Left lobe of liver (tissue), 2 donors: Measurements from ENCODE around the gene GPRIN2. TPM values are rescaled to one million over a fixed set of nuclear protein-coding genes. Genes with fewer than 3 reads are reported as not detected.

Experiments used
- ATAC-seq: fragments of 200-7000 bp; cut with Tn5 transposase; one replicate; pipeline ENCODE4 v1.9.1; 2020; ENCODE audit warnings: mild to moderate bottlenecking, moderate library complexity
- DNase-seq: peaks from one replicate; pipeline ENCODE4 v3.0.0-alpha.2; 2020; ENCODE audit warnings: low spot score
- total RNA-seq: library from RNA; stranded (reverse); gene quantifications from one replicate; pipeline ENCODE4 v1.2.1, GENCODE V29; 2021
- donor health status: DM: no; HTN: no; CAD: no; lungs with moderate emphysema.
- donor health status: DM: no; HTN: yes; CAD: no.

GPRIN2 gene
- total RNA-seq, 1 donor from 2014 or later: 1.1 TPM

GRCh38 chr10:46550076-46550790, 6.2 kb downstream of the GPRIN2 start:
- no peak for ATAC-seq
- DNase-seq: peak; percentile 53

GRCh38 chr10:46549171-46550075, 7.0 kb downstream of the GPRIN2 start:
- DNase-seq (peak; percentile 54), ATAC-seq (no peak)

GRCh38 chr10:46548498-46549090, 7.9 kb downstream of the GPRIN2 start:
- ATAC-seq (no peak), DNase-seq (peak; percentile 47)

GRCh38 chr10:46547541-46548497, 8.6 kb downstream of the GPRIN2 start:
- peak; percentile 47 for DNase-seq
- no peak for ATAC-seq

GRCh38 chr10:46546591-46547540, 9.6 kb downstream of the GPRIN2 start:
- ATAC-seq (peak; percentile 13), DNase-seq (peak; percentile 53)

- DNase-seq: peak; percentile 47
- ATAC-seq: no peak
These were observed 10.4 kb downstream of the GPRIN2 start for GRCh38 chr10:46545861-46546590.

- DNase-seq: peak; percentile 50
- ATAC-seq: peak; percentile 6
These were observed 11.3 kb downstream of the GPRIN2 start for GRCh38 chr10:46544989-46545791.

- DNase-seq (peak; percentile 46), ATAC-seq (no peak)
These were observed 12.7 kb downstream of the GPRIN2 start for GRCh38 chr10:46543466-46544377.

GRCh38 chr10:46542567-46543465, 13.6 kb downstream of the GPRIN2 start:
- DNase-seq (peak; percentile 48), ATAC-seq (no peak)

- no peak for ATAC-seq
- no peak for DNase-seq
These were observed 14.5 kb downstream of the GPRIN2 start for GRCh38 chr10:46541735-46542566.

- DNase-seq (peak; percentile 63), ATAC-seq (peak; percentile 39)
These were observed 15.3 kb downstream of the GPRIN2 start for GRCh38 chr10:46541017-46541661.

GRCh38 chr10:46540412-46541016, 15.9 kb downstream of the GPRIN2 start:
- ATAC-seq (no peak), DNase-seq (no peak)

- DNase-seq: no peak
- peak; percentile 7 for ATAC-seq
These were observed 16.7 kb downstream of the GPRIN2 start for GRCh38 chr10:46539596-46540411.
